OCI-LY7 (cell line): ENCODE results near the gene ZNF503.

Source experiments
- CTCF ChIP-seq: fragments of 200-600 bp; sonication (generic); conservative IDR thresholded peaks from 2 replicates; pipeline ENCODE4 v1.5.1; 2014; ENCODE audit warnings: mild to moderate bottlenecking, antibody characterized with exemption, low read length, moderate library complexity, mixed read lengths
- EZH2phosphoT487 ChIP-seq: fragments of 200-600 bp; sonication (generic); IDR thresholded peaks from 2 replicates; pipeline ENCODE4 v1.6.1; 2018; ENCODE audit warnings: low read depth, borderline replicate concordance, mild to moderate bottlenecking, mixed run types, antibody characterized with exemption, low read length, moderate library complexity, mixed read lengths

- no peak for TF ChIP-seq CTCF
- TF ChIP-seq EZH2phosphoT487: no peak
These were observed 22.3 kb downstream of the ZNF503 start for GRCh38 chr10:75379212-75379724.
